NCI-H2227 treated with DMSO at 0.1 percent for 48 hours (cell line): ENCODE measurements around the gene GLI1.
"Not testable (repeated sequence)": the region's sequence is repeated elsewhere in the genome, so short reads cannot be mapped to it uniquely, and the experiment has no call there.

Source experiments
- DNase-seq: peaks from one replicate; lab custom pipeline; 2025; lab: John Stamatoyannopoulos, UW

The GLI1 gene

DNA sequence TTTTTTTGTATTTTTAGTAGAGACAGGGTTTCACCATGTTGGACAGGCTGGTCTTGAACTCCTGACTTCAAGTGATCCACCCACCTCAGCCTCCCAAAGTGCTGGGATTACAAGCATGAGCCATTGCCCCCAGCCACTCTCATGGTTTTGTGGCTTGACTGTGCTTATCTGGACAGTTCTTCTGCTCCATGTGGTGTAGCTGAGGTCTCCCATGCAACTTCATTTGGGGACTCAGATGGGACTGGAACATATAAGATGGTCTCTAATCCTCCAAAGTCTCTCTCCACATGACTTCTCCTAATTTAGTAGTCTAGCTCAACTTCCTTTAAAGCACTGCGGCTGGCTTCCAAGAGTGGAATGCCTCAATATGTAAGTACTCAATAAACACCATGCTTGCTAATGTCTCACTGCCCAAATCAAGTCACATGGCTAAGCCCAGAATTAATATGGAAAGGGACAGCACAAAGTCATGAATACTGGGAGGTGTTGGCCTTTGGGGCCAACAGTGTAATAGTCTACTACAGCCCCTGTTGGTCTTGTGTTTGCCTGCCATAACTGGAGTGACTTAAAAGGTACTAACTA, 17.6 kb upstream of the GLI1 start:
- no peak for DNase-seq

GRCh38 chr12:57444337-57444736, 15.2 kb upstream of the GLI1 start:
- DNase-seq: not testable (repeated sequence)

DNA sequence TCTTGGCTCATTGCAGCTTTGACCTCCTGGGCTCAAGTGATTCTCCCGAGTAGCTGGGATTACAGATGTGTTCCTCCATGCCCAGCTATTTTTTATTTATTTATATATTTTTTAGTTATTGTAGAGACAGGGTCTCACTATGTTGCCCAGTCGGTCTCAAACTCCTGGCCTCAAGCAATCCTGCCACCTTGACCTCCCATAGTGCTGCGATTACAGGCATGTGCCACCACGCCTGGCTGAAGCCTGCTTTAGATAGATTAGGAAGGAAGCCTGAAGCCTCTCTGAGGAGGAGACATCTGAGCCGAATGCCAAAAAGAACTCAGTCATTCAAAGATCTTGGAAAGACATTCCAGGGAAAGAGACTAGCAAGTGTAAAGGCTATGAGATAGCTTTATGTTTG, 14.8 kb upstream of the GLI1 start:
- DNase-seq: no peak

DNA sequence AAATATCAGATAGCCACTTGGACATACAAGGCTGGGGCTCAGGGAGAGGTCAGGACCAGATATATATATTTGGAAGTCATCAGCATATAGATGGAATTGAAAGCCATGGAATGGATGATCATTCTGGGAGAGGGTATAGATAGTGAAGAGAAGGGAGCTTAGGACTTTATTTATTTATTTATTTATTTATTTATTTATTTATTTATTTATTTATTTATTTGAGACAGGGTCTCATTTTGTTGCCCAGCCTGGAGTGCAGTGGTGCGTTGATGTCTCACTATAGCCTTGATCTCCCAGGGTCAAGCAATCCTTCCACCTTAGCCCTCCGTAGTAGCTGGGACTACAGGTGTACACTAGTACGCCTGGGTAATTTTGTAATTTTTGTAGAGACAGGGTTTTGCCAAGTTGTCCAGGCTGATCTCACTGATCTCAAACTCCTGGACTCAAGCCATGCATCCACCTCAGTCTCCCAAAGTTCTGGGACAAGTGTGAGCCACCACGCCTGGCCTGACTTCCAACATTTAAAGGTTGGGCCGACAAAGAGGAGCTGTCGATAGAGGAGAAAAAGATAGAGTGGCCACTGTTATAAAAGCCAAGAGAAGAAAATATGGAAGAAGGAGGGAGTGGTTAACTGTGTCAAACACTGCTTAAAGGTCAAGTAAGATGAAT, 13.2 kb upstream of the GLI1 start:
- DNase-seq: no peak

DNA sequence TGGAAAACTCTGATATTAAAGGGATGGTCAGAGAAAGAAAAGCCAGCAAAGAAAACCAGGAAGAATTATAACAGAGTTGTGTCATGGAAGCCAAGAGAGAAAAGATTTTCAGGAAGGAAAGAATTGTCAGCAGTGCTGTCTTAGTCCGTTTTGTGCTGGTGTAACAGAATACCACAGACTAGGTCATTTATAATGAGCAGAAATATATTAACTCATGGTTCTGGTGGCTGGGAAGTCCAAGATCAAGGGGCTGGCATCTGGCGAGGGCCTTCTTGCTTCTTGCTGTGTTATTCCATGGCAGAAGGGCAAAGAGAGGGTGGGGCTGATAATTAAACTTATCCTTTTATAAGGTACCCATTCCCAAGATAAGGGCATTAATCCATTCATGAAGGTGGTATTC, 10.9 kb upstream of the GLI1 start:
- DNase-seq: no peak

DNA sequence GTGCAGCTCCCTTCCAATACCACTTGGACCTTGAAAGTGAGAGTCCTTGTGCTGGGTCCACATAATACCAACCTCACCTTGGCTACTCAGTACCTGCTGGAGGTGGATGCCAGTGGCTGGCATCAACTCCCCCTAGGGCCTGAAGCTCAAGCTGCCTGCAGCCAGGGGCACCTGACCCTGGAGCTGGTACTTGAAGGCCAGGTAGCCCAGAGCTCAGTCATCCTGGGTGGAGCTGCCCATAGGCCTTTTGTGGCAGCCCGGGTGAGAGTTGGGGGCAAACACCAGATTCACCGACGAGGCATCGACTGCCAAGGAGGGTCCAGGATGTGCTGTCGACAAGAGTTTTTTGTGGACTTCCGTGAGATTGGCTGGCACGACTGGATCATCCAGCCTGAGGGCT, 10.2 kb upstream of the GLI1 start:
- no peak for DNase-seq

- DNase-seq: no peak
Observed at GRCh38 chr12:57450057-57450456, 9.5 kb upstream of the GLI1 start.

- DNase-seq: no peak
Observed at GRCh38 chr12:57451233-57451778, 8.3 kb upstream of the GLI1 start.

GRCh38 chr12:57452181-57452936, 7.2 kb upstream of the GLI1 start:
- no peak for DNase-seq

DNA sequence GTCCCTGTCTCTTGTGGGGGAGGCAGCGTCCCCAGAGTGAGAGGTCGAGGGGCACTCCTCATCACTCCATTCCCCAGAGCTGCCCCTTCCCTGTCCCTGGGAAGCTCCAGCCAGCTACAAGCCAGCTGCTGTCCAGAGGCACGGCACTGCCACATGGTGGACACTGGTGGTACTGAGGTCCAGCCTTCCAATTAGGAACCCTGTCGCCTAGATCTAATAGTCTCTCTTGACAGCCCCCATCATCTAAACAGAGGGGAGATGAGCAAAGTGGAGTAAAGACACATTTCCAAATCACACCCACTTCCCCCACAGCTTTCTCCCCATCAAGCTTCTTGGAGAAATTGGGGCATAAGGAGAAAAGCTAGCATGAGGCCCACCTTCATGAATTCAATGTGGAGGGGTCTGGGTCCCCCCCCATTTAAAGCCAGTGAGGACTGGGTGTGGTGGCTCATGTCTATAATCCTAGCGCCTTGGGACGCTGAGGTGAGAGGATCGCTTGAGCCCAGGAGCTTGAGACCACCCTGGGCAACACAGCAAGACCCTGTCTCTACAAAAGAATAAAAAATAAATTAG, 6.6 kb upstream of the GLI1 start:
- DNase-seq: peak; percentile 43

DNA sequence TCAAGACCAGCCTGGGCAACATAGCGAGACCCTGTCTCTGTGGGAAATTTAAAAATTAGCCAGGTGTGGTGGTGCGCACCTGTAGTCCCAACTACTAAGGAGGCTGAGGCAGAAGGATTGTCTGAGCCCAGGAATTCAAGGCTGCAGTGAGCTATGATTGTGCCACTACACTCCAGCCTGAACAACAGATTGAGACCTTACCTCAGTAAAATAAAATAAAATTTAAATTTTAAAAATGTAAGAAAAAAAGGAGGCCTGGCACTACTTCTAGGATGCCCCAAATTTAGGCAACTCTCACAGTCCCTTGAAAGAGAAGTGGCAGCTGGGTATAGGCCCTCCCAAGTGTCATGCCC, 5.4 kb upstream of the GLI1 start:
- DNase-seq: no peak

DNA sequence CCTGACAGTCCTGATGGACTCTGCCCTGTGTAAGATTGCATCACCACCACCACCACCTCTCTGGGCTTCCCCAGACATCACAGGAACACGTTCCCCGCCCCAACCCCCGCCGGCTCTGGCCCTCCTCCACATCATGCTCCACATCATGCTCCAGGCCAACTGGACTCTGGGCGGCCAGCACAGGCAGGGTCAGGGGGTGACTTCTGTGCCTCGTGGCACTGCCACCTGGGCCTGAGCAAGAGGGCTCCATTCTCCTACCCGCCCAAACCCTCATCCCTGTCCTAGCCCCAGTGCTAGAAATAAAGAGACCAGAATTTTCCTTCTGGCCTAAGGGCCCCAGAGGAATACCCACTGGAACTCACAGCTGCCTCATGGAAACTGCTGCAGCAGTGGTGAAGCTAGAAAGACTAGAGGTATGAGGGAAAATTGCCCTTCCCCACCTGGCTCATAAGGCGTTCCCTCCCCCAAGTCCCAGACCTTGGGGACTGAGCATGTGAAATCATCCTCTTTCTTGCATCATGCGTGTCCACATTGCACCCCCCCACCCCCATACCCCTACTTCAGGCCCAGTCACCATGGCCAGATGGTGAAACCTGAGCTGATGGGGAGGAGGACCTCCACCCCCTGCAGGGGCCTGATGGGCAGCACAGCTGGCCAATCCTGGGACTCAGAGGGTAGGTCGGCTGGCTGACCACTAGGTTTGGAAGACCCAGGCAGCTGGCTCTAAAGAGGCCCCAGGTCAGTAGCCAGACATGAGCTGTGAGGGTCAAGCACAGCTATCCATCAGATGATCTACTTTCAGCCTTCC, 4.8 kb upstream of the GLI1 start, which contains the start of gene INHBE:
INHBE (plus strand) TSS at position 742 of the 808 bp plus-strand sequence. CDS start 230 bp downstream, outside the sequence.
- DNase-seq: no peak

GRCh38 chr12:57455374-57456144, 4.0 kb upstream of the GLI1 start:
- DNase-seq: no peak

- no peak for DNase-seq
Observed at GRCh38 chr12:57456145-57456700, 3.4 kb upstream of the GLI1 start.

- no peak for DNase-seq
Observed at GRCh38 chr12:57456737-57457490, 2.7 kb upstream of the GLI1 start.

- DNase-seq: no peak
Observed at GRCh38 chr12:57458665-57459054, 925 bp upstream of the GLI1 start.

DNA sequence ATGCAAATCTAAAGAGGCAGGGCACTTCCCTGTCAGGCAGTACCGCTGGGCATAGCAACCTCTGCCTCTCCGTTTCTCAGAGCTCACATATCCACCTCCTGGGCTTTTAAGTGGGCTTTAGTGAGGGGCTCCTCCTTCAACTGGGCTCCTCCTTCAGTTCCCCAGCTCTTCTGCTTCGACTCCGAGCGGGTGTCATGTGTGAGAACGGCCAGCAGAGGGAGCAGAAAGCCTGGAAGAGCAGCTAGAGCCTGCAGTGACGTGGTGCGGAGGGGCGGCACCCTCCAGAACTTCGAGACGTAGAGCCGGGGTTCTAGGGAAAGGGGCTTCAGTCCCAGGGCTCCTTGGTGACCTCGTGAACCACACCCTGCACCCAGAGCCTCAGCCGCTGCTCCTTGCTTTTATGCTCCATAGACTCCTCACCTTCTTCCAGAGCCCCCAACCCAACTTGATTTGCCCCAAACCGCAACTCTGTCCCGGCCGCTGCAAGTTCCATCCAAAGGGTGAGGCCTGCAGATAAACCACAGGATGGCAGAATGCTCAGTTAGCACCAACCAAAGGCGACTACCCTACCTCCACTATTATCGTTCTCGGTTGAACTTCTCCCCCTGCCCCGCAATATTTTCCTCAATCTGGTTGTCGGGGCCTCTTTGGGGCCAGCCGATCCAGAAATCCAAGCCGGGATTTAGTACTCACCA, 383 bp upstream of the GLI1 start:
- peak; percentile 90 for DNase-seq

- no peak for DNase-seq
Observed at GRCh38 chr12:57460468-57460784, 841 bp downstream of the GLI1 start.

DNA sequence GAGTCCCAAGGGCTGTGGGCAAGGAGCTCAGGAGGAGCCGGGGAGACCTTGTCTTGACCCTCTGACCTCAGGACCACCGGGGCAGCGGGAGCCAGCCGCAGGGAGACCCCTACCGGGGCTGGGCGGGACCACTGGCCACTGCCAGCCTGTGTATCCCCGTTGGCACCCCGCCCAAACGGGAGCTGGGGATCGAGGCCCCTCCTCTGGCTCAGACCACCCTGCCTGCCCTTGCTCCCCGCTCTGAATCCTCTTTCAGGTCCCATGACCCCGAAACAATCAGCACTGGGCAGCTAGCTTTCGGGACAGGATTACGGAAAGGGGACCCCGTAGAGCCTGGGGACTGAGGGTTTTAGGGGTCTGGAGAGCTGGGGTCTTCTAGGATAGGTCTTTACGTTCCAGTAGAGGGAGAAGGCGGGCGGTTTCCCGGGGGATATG, 1.3 kb downstream of the GLI1 start:
- no peak for DNase-seq
